ENCODE measurements around the gene SLC9C2.

Gene SLC9C2

GRCh38 chr1:173451981-173452380 lies 150.9 kb downstream of the SLC9C2 start:
- no peak for DNase-seq (ENCODE audit: low read depth in 2 of 2)

Data from stimulated activated CD8-positive, alpha-beta memory T cell treated with anti-CD3 and anti-CD28 coated beads, Interleukin-7, amount 100 ng/mL, for 1 hour (primary cell).